HCT116 (cell line): ENCODE data around the gene PPP3R1. TPM values are rescaled to one million over a fixed set of nuclear protein-coding genes. Genes with fewer than 3 reads are reported as not detected.

Experiments used
- ATAC-seq: fragments of 200-7000 bp; cut with Tn5 transposase; 2 replicates; pipeline ENCODE4 v1.9.1; 2020; ENCODE audit warnings: mild to moderate bottlenecking, moderate library complexity
- BruUV-seq: library from RNA; stranded (reverse); fragments of 400-500 nt; replicated peaks from 2 replicates; lab custom pipeline; 2021; lab: Mats Ljungman, UMichigan
- CTCF ChIA-PET: fragments of 300-600 bp; sonication (Branson Sonifier 250); formaldehyde crosslinking; loops from one replicate; lab custom pipeline; 2021; ENCODE audit warnings: antibody characterized with exemption; lab: Charles Lee
- POLR2A ChIA-PET: fragments of 300-600, 350-600 bp; sonication (Branson Sonifier 250); formaldehyde crosslinking; loops from one replicate; lab custom pipeline; 2021; ENCODE audit warnings: antibody characterized with exemption; lab: Charles Lee
- RAD21 ChIA-PET, 2 experiments: fragments of 300-600 bp; sonication (Branson Sonifier 250); formaldehyde crosslinking; loops; one replicate each; lab custom pipeline; 2023; ENCODE audit warnings: low total read pairs in 2 of 2; ENCODE audit not compliant: uncharacterized antibody in 2 of 2, unreplicated experiment in 2 of 2, low non-redundant PET in 1 of 2; lab: Charles Lee
- DNase-seq: peaks from one replicate; pipeline ENCODE4 v3.0.0-alpha.2; 2010; ENCODE audit warnings: low read depth, low spot score
- H2AFZ ChIP-seq: fragments of 200-600 bp; shearing (Covaris generic), sonication (generic); 2 replicates; pipeline ENCODE4 v1.6.1; 2017; ENCODE audit warnings: low read depth, mixed run types, mixed read lengths, antibody characterized with exemption, low read length; ENCODE audit not compliant: poor library complexity, severe bottlenecking
- H3K27ac ChIP-seq: 2 replicates; pipeline ENCODE4 v1.5.1; 2012; ENCODE audit warnings: low read depth, low read length
- H3K27me3 ChIP-seq: fragments of 200-600 bp; sonication (generic); 2 replicates; pipeline ENCODE4 v1.6.1; 2016; ENCODE audit warnings: mixed run types, low read length, mixed read lengths; ENCODE audit not compliant: insufficient read depth
- H3K36me3 ChIP-seq, 2 experiments: fragments of 200-500 bp in 1 of 2; fragments of 200-600 bp in 1 of 2; sonication (Bioruptor generic) in 1 of 2; sonication (generic) in 1 of 2; 2 replicates each; pipeline versions ENCODE4 v1.5.1 to v1.6.1; 2014 to 2016; ENCODE audit warnings: low read length in 2 of 2, inconsistent platforms in 1 of 2, mixed read lengths in 1 of 2, mixed run types in 1 of 2; ENCODE audit not compliant: insufficient read depth in 2 of 2, control insufficient read depth in 1 of 2
- H3K4me1 ChIP-seq, 2 experiments: fragments of 200-600 bp in 1 of 2; sonication (generic) in 1 of 2; 2 replicates each; pipeline versions ENCODE4 v1.5.1 to v1.6.1; 2012 to 2017; ENCODE audit warnings: low read length in 2 of 2, inconsistent platforms in 1 of 2, mild to moderate bottlenecking in 1 of 2, mixed read lengths in 1 of 2, mixed run types in 1 of 2, moderate library complexity in 1 of 2; ENCODE audit not compliant: insufficient read depth in 2 of 2, control insufficient read depth in 1 of 2
- H3K4me2 ChIP-seq: fragments of 200-600 bp; sonication (generic); 2 replicates; pipeline ENCODE4 v1.6.1; 2017; ENCODE audit warnings: mixed run types, low read length, mixed read lengths
- H3K4me3 ChIP-seq, 2 experiments: fragments of 200-600 bp in 1 of 2; sonication (generic) in 1 of 2; replicated peaks in 1 of 2; 2 replicates each; pipeline ENCODE4 v1.5.1; 2011 to 2016; ENCODE audit warnings: low read length in 2 of 2, control low read depth in 1 of 2, low read depth in 1 of 2, mild to moderate bottlenecking in 1 of 2, mixed read lengths in 1 of 2, mixed run types in 1 of 2
- H3K79me2 ChIP-seq: fragments of 200-600 bp; sonication (generic); 2 replicates; pipeline ENCODE4 v1.6.1; 2017; ENCODE audit warnings: mild to moderate bottlenecking, mixed run types, low read length, moderate library complexity, mixed read lengths; ENCODE audit not compliant: insufficient read depth
- H3K9ac ChIP-seq: fragments of 200-600 bp; sonication (generic); 2 replicates; pipeline ENCODE4 v1.6.1; 2016; ENCODE audit warnings: low read length, mixed read lengths
- H3K9me2 ChIP-seq: fragments of 200-600 bp; sonication (generic), shearing (Covaris generic); 2 replicates; pipeline ENCODE4 v1.6.1; 2017; ENCODE audit warnings: mixed run types, mild to moderate bottlenecking, moderate library complexity; ENCODE audit not compliant: insufficient read depth
- H3K9me3 ChIP-seq, 2 experiments: fragments of 200-500 bp in 1 of 2; fragments of 200-600 bp in 1 of 2; sonication (Bioruptor generic) in 1 of 2; sonication (generic) in 1 of 2; 2 replicates each; pipeline ENCODE4 v1.6.1; 2014 to 2017; ENCODE audit warnings: low read length in 2 of 2, mixed read lengths in 2 of 2, inconsistent platforms in 1 of 2, low read depth in 1 of 2, mild to moderate bottlenecking in 1 of 2, mixed run types in 1 of 2, moderate library complexity in 1 of 2; ENCODE audit not compliant: control insufficient read depth in 1 of 2, insufficient read depth in 1 of 2
- H4K20me1 ChIP-seq: fragments of 200-600 bp; sonication (generic), shearing (Covaris generic); 2 replicates; pipeline ENCODE4 v1.6.1; 2017; ENCODE audit warnings: mixed run types, mild to moderate bottlenecking, moderate library complexity; ENCODE audit not compliant: insufficient read depth
- ATF3 ChIP-seq: IDR thresholded peaks from 2 replicates; pipeline ENCODE4 v1.6.1; 2012
- CBX3 ChIP-seq: IDR thresholded peaks from 2 replicates; pipeline ENCODE4 v1.6.1; 2012; ENCODE audit warnings: low read depth
- CEBPB ChIP-seq: IDR thresholded peaks from 2 replicates; pipeline ENCODE4 v1.6.1; 2012; ENCODE audit warnings: low read depth
- EZH2 ChIP-seq: fragments of 200-600 bp; sonication (generic); IDR thresholded peaks from 2 replicates; pipeline ENCODE4 v1.6.1; 2017; ENCODE audit warnings: antibody characterized with exemption, mixed run types
- EZH2phosphoT487 ChIP-seq: fragments of 200-600 bp; IDR thresholded peaks from 2 replicates; pipeline ENCODE4 v1.6.1; 2018; ENCODE audit warnings: antibody characterized with exemption, borderline replicate concordance
- FOSL1 ChIP-seq: IDR thresholded peaks from 2 replicates; pipeline ENCODE4 v1.6.1; 2012; ENCODE audit warnings: low read depth
- REST ChIP-seq: IDR thresholded peaks from 2 replicates; pipeline ENCODE4 v1.6.1; 2012; ENCODE audit warnings: low read depth
- SIN3A ChIP-seq: IDR thresholded peaks from 2 replicates; pipeline ENCODE4 v1.6.1; 2012; ENCODE audit warnings: low read depth
- SRF ChIP-seq: IDR thresholded peaks from 2 replicates; pipeline ENCODE4 v1.6.1; 2012; ENCODE audit warnings: low read depth
- YY1 ChIP-seq: IDR thresholded peaks from 2 replicates; pipeline ENCODE4 v1.6.1; 2011; ENCODE audit warnings: low read length, low read depth, moderate library complexity, mild to moderate bottlenecking; ENCODE audit not compliant: insufficient replicate concordance; ENCODE audit errors: extremely low read depth
- intact Hi-C: fragments of 100-400 bp; cut with micrococcal nuclease; formaldehyde crosslinking; loops from 2 replicates; pipeline ENCODE4 v1.10.0; 2022
- total RNA-seq: library from RNA; stranded (reverse); gene quantifications from one replicate; pipeline ENCODE4 v1.2.1, GENCODE V29; 2021; ENCODE audit not compliant: unreplicated experiment

PPP3R1 gene
- total RNA-seq, 1 experiment from 2014 or later, result 69.9 TPM

GRCh38 chr2:68171684-68172083 is 80.6 kb downstream of the PPP3R1 start:
- Histone ChIP-seq H3K9ac (no peak overlapping the region), H3K9me2 (no peaks in the 10 kb centered on the region), H3K79me2 (peaks cover 63% of the 10 kb centered on the region), H3K4me3 (no peak overlapping the region), H3K27ac (no peak overlapping the region), H3K9me3 (no peaks in the 10 kb centered on the region), H3K4me2 (no peak overlapping the region), H2AFZ (no peak overlapping the region), H3K4me1 (no peaks in the 10 kb centered on the region), H3K27me3 (no peaks in the 10 kb centered on the region), H4K20me1 (peaks cover 19% of the 10 kb centered on the region; the same call in 1 of the 2 replicates), H3K36me3 (peaks cover 18 to 44% of the 10 kb centered on the region in 2 experiments; a peak in 3 of 4 replicates)
- ChIA-PET RAD21 (no interaction called here), POLR2A (no interaction called here), CTCF (no interaction called here)
- no peak for TF ChIP-seq ATF3
- TF ChIP-seq EZH2phosphoT487, result no peak
- no peak for TF ChIP-seq FOSL1
- no peak for TF ChIP-seq EZH2
- TF ChIP-seq SRF, result no peak
- TF ChIP-seq REST, result no peak
- intact Hi-C loops, result no loop called here
- BruUV-seq, result no TSS peak
- ATAC-seq, result no peak
- no peak for DNase-seq

GRCh38 chr2:68171146-68171545 is 81.2 kb downstream of the PPP3R1 start:
- no peaks in the 10 kb centered on the region for H3K4me1 ChIP-seq
- H3K79me2 ChIP-seq, result peaks cover 63% of the 10 kb centered on the region
- no peak overlapping the region for H3K4me2 ChIP-seq
- H3K9me3 ChIP-seq, result no peaks in the 10 kb centered on the region
- H2AFZ ChIP-seq, result no peak overlapping the region
- ChIA-PET POLR2A (no interaction called here), RAD21 (no interaction called here), CTCF (interaction anchor here (0.7 kb wide), 1 partner anchor 111 kb away, joined by 3 read pairs; no protein-coding TSS in a partner anchor)
- peaks cover 19% of the 10 kb centered on the region; the same call in 1 of the 2 replicates for H4K20me1 ChIP-seq
- H3K9ac ChIP-seq, result no peak overlapping the region
- DNase-seq (no peak), ATAC-seq (no peak)
- no peak overlapping the region for H3K27ac ChIP-seq
- H3K27me3 ChIP-seq, result no peaks in the 10 kb centered on the region
- H3K36me3 ChIP-seq, result peaks cover 18 to 43% of the 10 kb centered on the region in 2 experiments; a peak in 3 of 4 replicates
- no peak overlapping the region for H3K4me3 ChIP-seq
- TF ChIP-seq CBX3 (no peak), CEBPB (no peak), ATF3 (no peak), YY1 (no peak), SIN3A (no peak)
- no peaks in the 10 kb centered on the region for H3K9me2 ChIP-seq
- intact Hi-C loops, result no loop called here
- no TSS peak for BruUV-seq
